Activated T-helper 1 cell treated with anti-CD3 and anti-CD28 coated beads, Interleukin-12 subunit alpha, Interleukin-12 subunit beta, Interleukin-2, Interleukin-4 antibody, amounts not matched to agents 30 ng/mL and 10 ng/mL and 1 ng/mL, durations not matched to agents 14 hours and 24 hours and 36 hours (primary cell): ENCODE data around the gene LRRC41. TPM values are rescaled to one million over a fixed set of nuclear protein-coding genes. Genes with fewer than 3 reads are reported as not detected.

Experiments used
- DNase-seq: peaks from one replicate; pipeline ENCODE4 v3.0.0; 2021; ENCODE audit warnings: low spot score
- H3K27ac Mint-ChIP-seq: one replicate; pipeline ENCODE4 v1.8.0; 2021; ENCODE audit warnings: mild to moderate bottlenecking, mixed read lengths
- H3K27me3 Mint-ChIP-seq: one replicate; pipeline ENCODE4 v1.8.0; 2022; ENCODE audit warnings: mild to moderate bottlenecking, moderate library complexity, mixed read lengths; ENCODE audit not compliant: insufficient read depth
- H3K36me3 Mint-ChIP-seq: one replicate; pipeline ENCODE4 v1.8.0; 2021; ENCODE audit warnings: low read depth, mixed read lengths
- H3K4me1 Mint-ChIP-seq: one replicate; pipeline ENCODE4 v1.8.0; 2021; ENCODE audit warnings: low read depth, mixed read lengths
- H3K4me3 Mint-ChIP-seq: one replicate; pipeline ENCODE4 v1.8.0; 2021; ENCODE audit warnings: mild to moderate bottlenecking, moderate library complexity, mixed read lengths
- H3K9me3 Mint-ChIP-seq: one replicate; pipeline ENCODE4 v1.8.0; 2021; ENCODE audit warnings: mixed read lengths
- intact Hi-C: fragments of 100-400 bp; cut with micrococcal nuclease; formaldehyde crosslinking; loops from one replicate; pipeline ENCODE4 v1.15.1; 2024
- total RNA-seq: library from RNA; stranded (reverse); gene quantifications from 2 replicates; pipeline ENCODE4 v1.2.3, GENCODE V29; 2022

The LRRC41 gene
- total RNA-seq, 1 donor from 2014 or later = 62.6 TPM

DNA sequence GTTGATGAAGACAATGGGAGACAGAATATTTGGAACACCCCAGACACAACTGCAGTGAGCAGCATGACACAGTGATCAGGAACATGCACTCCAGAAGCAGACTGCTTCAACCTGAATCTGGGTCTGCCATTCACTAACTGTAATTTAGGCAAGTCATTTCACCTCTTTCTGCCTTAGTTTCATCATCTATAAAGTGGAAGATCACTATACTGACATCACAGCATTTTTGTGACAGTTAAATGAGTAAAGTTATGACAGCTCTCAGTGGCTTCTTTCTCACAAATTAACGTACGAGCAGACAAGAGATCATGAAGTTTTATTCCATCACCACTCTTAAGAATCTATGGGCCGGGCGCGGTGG lies 14.3 kb downstream of the LRRC41 start:
- peak overlapping the region; percentile 47 for H3K27ac Mint-ChIP-seq
- H3K27me3 Mint-ChIP-seq = no peaks in the 10 kb centered on the region
- peaks cover 31% of the 10 kb centered on the region for H3K36me3 Mint-ChIP-seq
- DNase-seq = no peak
- peaks cover 25% of the 10 kb centered on the region for H3K4me1 Mint-ChIP-seq
- intact Hi-C loops = no loop called here
- H3K4me3 Mint-ChIP-seq = no peak overlapping the region
- no peaks in the 10 kb centered on the region for H3K9me3 Mint-ChIP-seq

GRCh38 chr1:46288485-46289133 lies 14.8 kb downstream of the LRRC41 start:
- Mint-ChIP-seq H3K36me3 (peaks cover 34% of the 10 kb centered on the region), H3K27ac (peak overlapping the region; percentile 47), H3K27me3 (no peaks in the 10 kb centered on the region), H3K4me1 (peaks cover 25% of the 10 kb centered on the region), H3K4me3 (no peak overlapping the region), H3K9me3 (no peaks in the 10 kb centered on the region)
- intact Hi-C loops = no loop called here
- DNase-seq = no peak

GRCh38 chr1:46285730-46286477 lies 17.5 kb downstream of the LRRC41 start:
- Mint-ChIP-seq H3K27me3 (no peaks in the 10 kb centered on the region), H3K27ac (peak overlapping the region; percentile 10), H3K36me3 (peaks cover 53% of the 10 kb centered on the region), H3K4me3 (no peak overlapping the region), H3K4me1 (peaks cover 25% of the 10 kb centered on the region), H3K9me3 (no peaks in the 10 kb centered on the region)
- intact Hi-C loops = no loop called here
- peak; percentile 38 for DNase-seq

- no peak for DNase-seq
- Mint-ChIP-seq H3K27me3 (no peaks in the 10 kb centered on the region), H3K27ac (no peak overlapping the region), H3K4me1 (peaks cover 25% of the 10 kb centered on the region), H3K9me3 (no peaks in the 10 kb centered on the region), H3K36me3 (peaks cover 55% of the 10 kb centered on the region), H3K4me3 (no peak overlapping the region)
- intact Hi-C loops = no loop called here
Observed at GRCh38 chr1:46284597-46285564, 18.5 kb downstream of the LRRC41 start.

DNA sequence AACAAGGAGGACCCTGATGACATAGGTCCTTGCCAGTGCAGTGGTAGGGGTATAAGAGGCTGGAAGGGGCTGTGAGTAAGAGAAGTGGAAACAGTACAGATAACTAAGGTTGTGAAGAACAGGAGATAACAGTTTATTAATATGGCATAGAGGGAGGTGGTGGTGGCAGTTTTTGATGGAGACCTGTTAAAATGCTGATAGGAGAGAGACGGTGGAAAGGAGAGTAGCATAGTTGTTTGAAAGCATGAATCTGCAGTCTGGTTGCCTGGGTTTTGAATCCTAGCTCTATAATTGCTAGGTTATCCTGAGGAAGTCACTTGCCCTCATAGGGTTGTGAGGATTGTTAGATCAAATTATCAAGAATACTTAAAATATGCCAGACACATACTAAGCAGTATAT lies 19.4 kb downstream of the LRRC41 start:
- Mint-ChIP-seq H3K36me3 (peaks cover 50% of the 10 kb centered on the region), H3K4me1 (peaks cover 23% of the 10 kb centered on the region), H3K27ac (peak overlapping the region; percentile 21), H3K27me3 (no peaks in the 10 kb centered on the region), H3K4me3 (no peak overlapping the region), H3K9me3 (no peaks in the 10 kb centered on the region)
- intact Hi-C loops = no loop called here
- no peak for DNase-seq

GRCh38 chr1:46281021-46281420 lies 22.4 kb downstream of the LRRC41 start:
- no peak for DNase-seq
- H3K27ac Mint-ChIP-seq = no peak overlapping the region
- H3K27me3 Mint-ChIP-seq = no peaks in the 10 kb centered on the region
- H3K36me3 Mint-ChIP-seq = peaks cover 49% of the 10 kb centered on the region
- intact Hi-C loops = no loop called here
- no peak overlapping the region for H3K4me3 Mint-ChIP-seq
- H3K9me3 Mint-ChIP-seq = no peaks in the 10 kb centered on the region
- peaks cover 6% of the 10 kb centered on the region for H3K4me1 Mint-ChIP-seq

GRCh38 chr1:46280092-46280491 lies 23.3 kb downstream of the LRRC41 start:
- H3K9me3 Mint-ChIP-seq = no peaks in the 10 kb centered on the region
- peaks cover 56% of the 10 kb centered on the region for H3K36me3 Mint-ChIP-seq
- intact Hi-C loops = no loop called here
- DNase-seq = no peak
- no peak overlapping the region for H3K4me3 Mint-ChIP-seq
- peaks cover 3% of the 10 kb centered on the region for H3K4me1 Mint-ChIP-seq
- no peaks in the 10 kb centered on the region for H3K27me3 Mint-ChIP-seq
- no peak overlapping the region for H3K27ac Mint-ChIP-seq

DNA sequence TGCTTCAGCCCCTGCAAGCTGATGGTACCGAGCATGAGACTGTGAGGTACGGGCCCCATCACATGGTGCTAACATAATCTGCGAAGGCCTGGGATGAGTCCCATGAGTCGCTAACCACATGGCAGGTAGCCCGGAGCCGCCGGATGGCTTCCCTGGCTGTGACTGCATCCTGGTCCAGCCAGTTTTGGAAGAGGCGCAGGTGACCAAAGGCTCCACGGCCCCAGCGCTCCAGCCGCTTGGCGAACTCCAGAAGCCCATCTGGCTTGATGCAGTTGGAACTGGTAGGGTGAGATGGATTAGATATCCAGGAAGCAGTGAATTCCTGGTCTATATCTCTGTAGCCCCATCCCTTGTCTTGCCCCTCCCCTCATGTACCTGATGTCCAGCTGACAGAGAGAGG lies 24.6 kb downstream of the LRRC41 start:
- no peak overlapping the region for H3K27ac Mint-ChIP-seq
- intact Hi-C loops = no loop called here
- no peaks in the 10 kb centered on the region for H3K4me1 Mint-ChIP-seq
- H3K36me3 Mint-ChIP-seq = peaks cover 51% of the 10 kb centered on the region
- no peak for DNase-seq
- H3K9me3 Mint-ChIP-seq = no peaks in the 10 kb centered on the region
- H3K4me3 Mint-ChIP-seq = no peak overlapping the region
- no peaks in the 10 kb centered on the region for H3K27me3 Mint-ChIP-seq

DNA sequence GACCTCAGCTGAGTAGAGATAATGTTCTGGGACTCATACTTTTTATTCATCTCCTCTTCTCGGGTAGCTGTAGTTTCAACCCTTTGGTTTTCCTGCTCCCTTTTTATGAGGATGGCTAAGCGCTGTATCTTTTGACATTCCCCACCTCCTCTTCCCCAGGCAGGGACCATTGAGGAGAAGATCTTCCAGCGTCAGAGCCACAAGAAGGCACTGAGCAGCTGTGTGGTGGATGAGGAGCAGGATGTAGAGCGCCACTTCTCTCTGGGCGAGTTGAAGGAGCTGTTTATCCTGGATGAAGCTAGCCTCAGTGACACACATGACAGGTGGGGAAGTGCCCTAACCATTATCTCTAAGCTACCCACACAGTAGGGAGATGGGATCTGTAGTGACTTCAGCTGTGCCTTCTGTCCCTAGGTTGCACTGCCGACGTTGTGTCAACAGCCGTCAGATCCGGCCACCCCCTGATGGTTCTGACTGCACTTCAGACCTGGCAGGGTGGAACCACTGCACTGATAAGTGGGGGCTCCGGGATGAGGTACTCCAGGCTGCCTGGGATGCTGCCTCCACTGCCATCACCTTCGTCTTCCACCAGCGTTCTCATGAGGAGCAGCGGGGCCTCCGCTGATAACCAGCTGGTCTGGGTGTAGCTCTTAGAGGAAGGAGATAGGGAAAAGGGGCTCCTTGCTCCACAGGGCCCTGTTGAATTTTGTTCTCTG lies 25.6 kb downstream of the LRRC41 start:
- Mint-ChIP-seq H3K27me3 (no peaks in the 10 kb centered on the region), H3K4me3 (no peak overlapping the region), H3K4me1 (no peaks in the 10 kb centered on the region), H3K9me3 (no peaks in the 10 kb centered on the region), H3K36me3 (peaks cover 47% of the 10 kb centered on the region), H3K27ac (no peak overlapping the region)
- intact Hi-C loops = no loop called here
- DNase-seq = no peak

DNA sequence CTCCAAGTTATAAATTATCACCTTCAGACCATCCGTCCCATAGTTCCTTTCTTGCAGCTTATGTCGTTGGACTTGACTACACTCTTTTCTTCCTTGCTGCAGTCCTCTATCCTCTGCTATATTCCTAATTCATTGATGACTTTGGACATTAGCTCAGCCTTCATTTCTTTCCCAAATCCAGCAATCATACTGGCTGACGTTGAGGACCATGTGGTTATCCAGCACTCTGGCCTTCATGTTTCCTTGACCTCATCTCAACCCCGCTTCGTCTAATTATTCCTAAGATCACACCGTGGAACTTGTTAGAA lies 28.4 kb downstream of the LRRC41 start:
- Mint-ChIP-seq H3K36me3 (peaks cover 35% of the 10 kb centered on the region), H3K27me3 (no peaks in the 10 kb centered on the region), H3K27ac (peak overlapping the region; percentile 7), H3K9me3 (no peaks in the 10 kb centered on the region), H3K4me1 (no peaks in the 10 kb centered on the region), H3K4me3 (no peak overlapping the region)
- DNase-seq = no peak
- intact Hi-C loops = no loop called here

GRCh38 chr1:46274225-46275029 lies 29.0 kb downstream of the LRRC41 start:
- H3K27ac Mint-ChIP-seq = peak overlapping the region; percentile 7
- H3K4me3 Mint-ChIP-seq = no peak overlapping the region
- no peak for DNase-seq
- peaks cover 37% of the 10 kb centered on the region for H3K36me3 Mint-ChIP-seq
- no peaks in the 10 kb centered on the region for H3K4me1 Mint-ChIP-seq
- no peaks in the 10 kb centered on the region for H3K9me3 Mint-ChIP-seq
- intact Hi-C loops = no loop called here
- H3K27me3 Mint-ChIP-seq = no peaks in the 10 kb centered on the region

GRCh38 chr1:46268578-46268977 lies 34.8 kb downstream of the LRRC41 start:
- Mint-ChIP-seq H3K9me3 (no peaks in the 10 kb centered on the region), H3K27me3 (no peaks in the 10 kb centered on the region), H3K27ac (no peak overlapping the region), H3K4me3 (no peak overlapping the region), H3K36me3 (peaks cover 36% of the 10 kb centered on the region), H3K4me1 (no peaks in the 10 kb centered on the region)
- no peak for DNase-seq
- intact Hi-C loops = no loop called here
